IPS-15b (cell line): ENCODE results near the gene CEBPE.
"Not testable (repeated sequence)": the region's sequence is repeated elsewhere in the genome, so short reads cannot be mapped to it uniquely, and the experiment has no call there.

Experiments
- H3K27me3 ChIP-seq: one replicate; pipeline ENCODE4 v1.6.1; 2013; ENCODE audit warnings: low read length; ENCODE audit not compliant: control insufficient read depth, insufficient read depth
- H3K36me3 ChIP-seq: one replicate; pipeline ENCODE4 v1.6.1; 2013; ENCODE audit warnings: low read length; ENCODE audit not compliant: control insufficient read depth, insufficient read depth
- H3K4me1 ChIP-seq: one replicate; pipeline ENCODE4 v1.6.1; 2013; ENCODE audit warnings: mild to moderate bottlenecking, low read length; ENCODE audit not compliant: control insufficient read depth, insufficient read depth
- H3K4me3 ChIP-seq: one replicate; pipeline ENCODE4 v1.5.1; 2013; ENCODE audit warnings: low read depth, low read length
- H3K9ac ChIP-seq: one replicate; pipeline ENCODE4 v1.6.1; 2013; ENCODE audit warnings: low read depth, mild to moderate bottlenecking, low read length
- H3K9me3 ChIP-seq: one replicate; pipeline ENCODE4 v1.6.1; 2013; ENCODE audit warnings: mild to moderate bottlenecking, low read length; ENCODE audit not compliant: control insufficient read depth, insufficient read depth

CEBPE gene

DNA sequence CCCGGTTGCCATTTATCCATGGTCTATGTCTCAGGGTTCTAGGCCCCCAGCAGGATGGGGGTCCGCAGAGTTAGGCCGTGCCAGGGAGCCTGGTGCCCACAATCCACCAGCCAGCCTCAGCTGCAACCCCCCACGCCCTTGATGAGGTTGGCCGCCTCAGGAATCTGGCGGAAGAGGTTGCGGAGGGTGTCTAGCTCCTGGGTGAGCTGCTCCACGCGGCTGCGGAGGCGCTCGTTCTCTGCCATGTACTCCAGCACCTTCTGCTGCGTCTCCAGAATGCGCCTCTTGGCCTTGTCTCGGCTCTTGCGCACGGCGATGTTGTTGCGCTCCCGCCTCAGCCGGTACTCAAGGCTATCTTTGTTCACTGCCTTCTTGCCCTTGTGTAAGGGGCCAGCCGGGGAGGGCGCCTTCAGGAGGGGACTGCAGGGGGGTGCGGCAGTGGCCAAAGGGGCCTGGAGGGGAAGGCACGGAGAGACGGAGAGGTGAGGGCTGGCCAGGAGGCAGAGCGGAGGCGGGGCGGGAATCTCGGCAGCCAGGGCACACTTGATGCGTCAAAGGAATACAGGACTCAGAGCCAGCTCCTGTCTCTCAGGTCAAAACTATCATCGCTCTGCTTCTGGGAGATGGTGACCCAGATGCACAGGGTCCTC lies 1.6 kb downstream of the CEBPE start:
- Histone ChIP-seq H3K9ac (no peak overlapping the region), H3K4me1 (peaks cover 29% of the 10 kb centered on the region), H3K27me3 (peaks cover 8% of the 10 kb centered on the region), H3K4me3 (no peak overlapping the region), H3K36me3 (no peaks in the 10 kb centered on the region), H3K9me3 (no peaks in the 10 kb centered on the region)

DNA sequence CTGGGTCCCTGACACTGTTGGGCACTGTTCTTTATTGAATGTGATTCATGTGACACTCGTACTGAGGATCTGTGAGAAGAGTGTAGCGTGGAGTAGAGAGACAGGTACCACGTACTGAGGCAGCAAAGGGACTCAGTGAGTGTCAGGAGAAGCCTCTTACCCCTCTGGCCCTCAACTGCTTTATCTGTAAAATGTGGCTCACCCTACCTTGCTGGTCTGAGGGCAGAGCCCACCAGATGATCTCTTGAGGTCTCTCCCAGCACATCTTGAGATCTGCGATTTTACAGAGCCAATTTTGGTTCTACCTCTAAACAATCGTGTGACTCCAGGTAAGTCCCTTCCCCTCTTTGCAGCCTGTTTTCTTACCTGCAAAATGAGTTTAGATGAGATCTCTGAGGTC lies 3.1 kb downstream of the CEBPE start:
- H3K36me3 ChIP-seq, result no peaks in the 10 kb centered on the region
- H3K4me3 ChIP-seq, result no peak overlapping the region
- peaks cover 21% of the 10 kb centered on the region for H3K4me1 ChIP-seq
- no peaks in the 10 kb centered on the region for H3K9me3 ChIP-seq
- H3K27me3 ChIP-seq, result peaks cover 19% of the 10 kb centered on the region
- H3K9ac ChIP-seq, result no peak overlapping the region

DNA sequence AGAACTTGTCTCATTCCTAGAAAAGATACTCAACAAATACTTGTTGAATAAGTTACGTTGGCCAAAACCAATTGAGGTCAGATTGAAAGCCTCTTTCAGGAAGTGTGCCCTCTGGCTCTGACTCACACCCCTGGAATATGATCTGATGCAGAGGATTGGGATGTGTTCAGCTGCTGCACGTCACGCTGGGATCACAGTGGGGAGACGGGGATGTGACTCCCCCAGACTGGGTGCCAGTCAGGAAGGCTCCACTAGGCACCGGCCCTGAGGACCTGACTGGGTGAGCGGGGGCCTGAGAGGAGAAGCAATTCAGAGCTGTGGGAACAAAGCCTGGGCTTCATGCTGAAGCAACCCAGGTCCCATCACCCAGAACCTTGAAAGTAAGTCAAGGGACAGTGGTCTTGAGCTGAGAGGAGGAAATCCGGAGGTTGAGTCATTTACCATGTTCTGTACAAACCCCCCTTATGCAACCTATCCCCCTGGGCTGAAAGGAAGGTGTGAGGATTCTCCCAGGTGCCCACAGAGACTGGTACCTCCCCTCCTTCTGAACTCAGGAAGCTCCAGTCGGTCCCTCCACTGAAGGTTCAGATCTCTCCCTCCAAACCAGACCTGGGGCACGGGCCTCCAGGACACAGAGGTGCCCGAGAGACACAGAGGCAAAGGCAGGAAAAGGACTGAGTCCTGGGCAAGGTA lies 3.9 kb downstream of the CEBPE start:
- no peaks in the 10 kb centered on the region for H3K9me3 ChIP-seq
- no peak overlapping the region for H3K9ac ChIP-seq
- no peak overlapping the region for H3K4me3 ChIP-seq
- H3K27me3 ChIP-seq, result peaks cover 24% of the 10 kb centered on the region
- H3K4me1 ChIP-seq, result peaks cover 17% of the 10 kb centered on the region
- H3K36me3 ChIP-seq, result no peaks in the 10 kb centered on the region

DNA sequence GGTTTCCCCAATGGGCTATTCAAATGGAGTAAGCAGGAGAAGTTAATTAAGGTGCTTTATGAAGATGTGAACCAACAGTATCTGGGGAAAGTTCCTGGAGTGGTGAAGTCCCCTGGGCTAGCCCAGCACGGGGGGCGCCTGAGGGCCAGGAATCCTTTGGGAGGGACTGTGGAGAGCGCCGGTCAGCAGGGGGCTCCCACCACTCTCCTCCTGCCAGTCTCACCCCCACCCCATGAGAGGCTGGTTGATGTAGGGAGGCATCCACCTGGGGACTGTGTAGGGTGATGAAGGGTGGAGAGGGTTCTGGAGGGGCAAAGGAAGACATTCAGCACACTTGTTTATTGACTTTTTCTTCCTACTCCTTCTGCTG lies 4.4 kb downstream of the CEBPE start:
- peaks cover 27% of the 10 kb centered on the region for H3K27me3 ChIP-seq
- H3K9me3 ChIP-seq, result no peaks in the 10 kb centered on the region
- no peak overlapping the region for H3K9ac ChIP-seq
- peaks cover 12% of the 10 kb centered on the region for H3K4me1 ChIP-seq
- H3K4me3 ChIP-seq, result no peak overlapping the region
- H3K36me3 ChIP-seq, result no peaks in the 10 kb centered on the region

DNA sequence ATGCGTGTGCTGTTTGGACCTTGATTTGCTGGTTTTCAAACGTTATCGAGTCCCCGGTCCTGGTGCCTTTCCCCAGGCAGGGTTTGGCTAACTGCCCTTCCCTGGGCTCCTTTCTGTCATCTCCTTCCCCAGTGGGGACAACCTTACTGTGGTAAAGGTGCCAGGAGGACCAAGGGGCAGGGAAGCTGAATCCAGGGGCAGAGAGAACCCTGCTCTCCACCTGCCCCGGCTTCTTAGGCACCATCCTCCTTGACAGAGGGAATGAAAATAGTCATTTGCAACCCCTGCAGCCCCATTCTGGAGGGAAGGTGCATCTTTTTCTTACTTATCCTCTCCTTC lies 5.0 kb downstream of the CEBPE start:
- Histone ChIP-seq H3K9ac (no peak overlapping the region), H3K27me3 (peaks cover 27% of the 10 kb centered on the region), H3K4me1 (peaks cover 12% of the 10 kb centered on the region), H3K9me3 (no peaks in the 10 kb centered on the region), H3K4me3 (no peak overlapping the region), H3K36me3 (no peaks in the 10 kb centered on the region)

DNA sequence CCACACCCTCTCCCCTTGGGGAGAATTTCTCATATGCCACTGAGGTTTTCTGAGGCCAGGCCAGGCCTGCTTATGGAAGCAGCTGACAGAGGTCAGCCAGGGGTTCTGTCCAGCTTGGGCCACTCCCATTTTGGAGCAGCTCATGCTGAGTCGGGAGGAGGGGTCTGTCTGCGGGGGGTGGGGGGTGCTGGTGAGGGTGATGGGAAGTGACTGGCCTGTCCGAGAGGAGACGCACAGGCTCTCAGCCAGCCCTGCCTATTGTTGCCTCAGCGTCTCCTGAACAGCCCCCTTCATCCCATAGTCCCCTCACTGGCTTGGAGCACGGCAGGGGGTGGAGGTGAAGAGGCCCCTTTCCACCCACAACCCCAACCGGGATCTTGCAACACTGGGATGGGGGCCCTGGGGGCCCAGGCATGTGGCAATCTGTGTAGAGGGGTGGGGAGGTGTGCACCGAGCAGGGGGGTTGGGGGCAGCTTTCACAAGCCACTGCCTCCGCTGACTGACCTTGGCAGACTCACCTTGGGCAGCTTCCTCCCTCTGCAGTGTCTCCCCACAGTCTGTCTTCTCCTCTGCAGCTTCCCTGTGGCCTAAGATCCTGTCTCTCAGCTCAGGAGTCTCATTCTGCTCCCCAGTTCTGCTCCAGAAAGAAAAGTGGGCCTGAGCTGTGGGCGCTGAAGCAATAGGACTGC lies 5.5 kb downstream of the CEBPE start:
- peaks cover 12% of the 10 kb centered on the region for H3K4me1 ChIP-seq
- no peaks in the 10 kb centered on the region for H3K36me3 ChIP-seq
- H3K9ac ChIP-seq, result no peak overlapping the region
- no peak overlapping the region for H3K4me3 ChIP-seq
- no peaks in the 10 kb centered on the region for H3K9me3 ChIP-seq
- H3K27me3 ChIP-seq, result peaks cover 27% of the 10 kb centered on the region

DNA sequence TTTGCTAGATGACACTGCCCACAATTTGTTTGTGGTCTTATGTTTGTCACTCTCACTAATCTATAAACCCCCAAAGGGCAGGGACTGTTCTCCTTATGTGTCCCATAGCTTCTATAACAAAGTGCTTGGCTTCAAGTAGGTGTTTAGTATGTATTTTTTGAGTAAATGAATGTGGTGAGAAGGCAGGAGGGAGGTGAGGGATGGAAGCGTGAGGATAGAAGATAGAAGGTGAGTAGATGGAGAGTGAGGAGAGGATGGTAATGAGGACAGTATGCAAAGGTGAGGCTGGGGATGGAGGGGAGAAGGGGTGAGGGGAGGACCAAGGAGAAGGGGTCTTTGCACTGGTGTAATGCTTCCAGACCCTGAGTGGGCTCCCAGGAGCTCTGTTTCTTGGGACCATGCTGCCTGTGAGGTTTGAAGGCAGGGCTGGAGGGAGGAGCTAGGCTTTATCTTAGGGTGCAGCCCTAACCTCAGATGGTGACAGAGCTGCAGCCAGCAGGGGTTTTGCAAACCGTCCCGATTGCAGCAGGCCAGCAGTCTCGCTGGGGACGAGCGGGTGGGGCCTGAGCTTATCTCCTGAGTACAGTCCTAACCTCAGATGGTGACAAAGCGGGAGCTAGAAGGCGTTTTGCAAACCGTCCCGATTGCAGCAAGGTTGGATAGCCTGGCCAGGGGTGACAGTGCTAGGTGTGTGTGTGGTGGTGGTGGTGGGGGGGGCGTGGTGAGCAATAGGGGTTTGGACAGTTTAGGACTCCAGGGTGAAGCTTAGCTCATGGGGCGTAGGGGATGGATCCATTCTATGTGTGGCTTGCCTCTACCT lies 6.5 kb downstream of the CEBPE start:
- Histone ChIP-seq H3K4me1 (peaks cover 12% of the 10 kb centered on the region), H3K27me3 (peaks cover 27% of the 10 kb centered on the region), H3K9me3 (no peaks in the 10 kb centered on the region), H3K36me3 (no peaks in the 10 kb centered on the region), H3K9ac (no peak overlapping the region), H3K4me3 (no peak overlapping the region)

DNA sequence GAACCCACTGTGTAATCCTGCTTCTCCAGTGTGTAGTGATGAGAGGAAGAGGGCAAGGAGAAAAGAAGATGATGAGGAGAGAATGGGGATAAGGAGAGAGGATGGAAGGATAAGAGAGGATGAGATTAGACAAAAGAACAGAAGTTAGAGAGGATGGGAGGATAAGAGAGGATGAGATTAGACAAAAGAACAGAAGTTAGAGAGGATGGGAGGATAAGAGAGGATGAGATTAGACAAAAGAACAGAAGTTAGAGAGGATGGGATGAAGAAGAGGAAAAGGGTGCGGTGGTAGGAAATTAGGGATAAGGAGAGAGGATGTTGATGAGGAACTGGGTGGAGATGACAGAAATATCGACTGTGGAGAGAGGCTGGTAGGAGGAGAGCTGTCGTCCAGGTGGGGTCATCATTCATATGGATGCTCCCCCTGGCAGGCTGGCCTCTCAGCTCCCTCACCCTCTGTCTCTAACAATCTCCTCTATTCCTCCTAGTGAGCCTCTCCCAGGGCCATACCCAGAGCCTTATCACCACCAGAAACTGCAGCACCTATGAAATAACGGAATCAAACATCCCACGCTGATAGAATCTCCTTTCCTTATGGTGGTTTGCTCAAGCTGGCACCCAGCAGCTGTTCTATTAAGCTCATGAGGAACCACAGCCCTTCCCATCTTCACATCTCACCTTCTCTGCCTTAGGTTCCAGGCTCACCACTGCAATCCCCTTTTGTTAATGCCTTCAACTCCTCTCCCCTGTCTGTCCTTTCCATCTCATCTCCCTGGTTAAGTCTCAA lies 8.3 kb downstream of the CEBPE start:
- no peak overlapping the region for H3K4me3 ChIP-seq
- H3K9ac ChIP-seq, result no peak overlapping the region
- H3K4me1 ChIP-seq, result peaks cover 12% of the 10 kb centered on the region
- no peaks in the 10 kb centered on the region for H3K36me3 ChIP-seq
- no peaks in the 10 kb centered on the region for H3K9me3 ChIP-seq
- H3K27me3 ChIP-seq, result peaks cover 27% of the 10 kb centered on the region

DNA sequence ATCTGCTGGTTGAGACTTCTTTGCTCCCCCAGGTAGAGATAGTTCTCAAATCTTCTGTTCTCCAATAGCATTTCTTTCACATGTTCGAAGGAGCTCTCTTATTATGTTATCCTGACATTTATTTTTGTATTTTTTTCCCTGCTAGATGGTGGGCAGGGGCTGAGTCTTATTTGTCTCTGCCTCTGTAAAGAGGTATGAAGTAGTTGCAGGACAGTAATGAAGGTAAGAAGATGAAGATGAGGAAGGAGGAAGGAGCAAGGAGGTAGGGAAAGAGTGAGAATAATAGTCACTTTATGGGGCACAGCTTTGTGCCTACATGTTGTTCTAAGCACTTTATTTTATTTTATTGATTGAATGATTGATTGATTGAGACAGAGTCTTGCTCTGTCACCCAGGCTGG lies 9.3 kb downstream of the CEBPE start:
- Histone ChIP-seq H3K27me3 (peaks cover 24% of the 10 kb centered on the region), H3K9me3 (no peaks in the 10 kb centered on the region), H3K9ac (no peak overlapping the region), H3K4me1 (peaks cover 18% of the 10 kb centered on the region), H3K4me3 (no peak overlapping the region), H3K36me3 (no peaks in the 10 kb centered on the region)

DNA sequence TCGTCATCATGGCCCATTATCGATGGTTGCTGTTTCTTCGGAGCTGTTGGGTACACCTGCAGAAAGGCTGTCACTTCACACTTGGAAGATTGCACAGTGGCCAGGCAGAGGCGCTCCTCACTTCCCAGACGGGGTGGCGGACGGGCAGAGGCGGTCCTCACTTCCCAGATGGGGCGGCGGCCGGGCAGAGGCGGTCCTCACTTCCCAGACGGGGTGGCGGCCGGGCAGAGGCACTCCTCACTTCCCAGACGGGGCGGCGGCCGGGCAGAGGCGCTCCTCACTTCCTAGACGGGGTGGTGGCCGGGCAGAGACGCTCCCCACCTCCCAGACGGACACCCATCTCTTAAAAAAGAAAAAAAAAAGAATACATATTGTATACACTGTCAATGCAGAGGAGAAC lies 10.9 kb downstream of the CEBPE start:
- not testable (repeated sequence) for H3K4me3 ChIP-seq, H3K36me3 ChIP-seq, H3K9ac ChIP-seq, H3K9me3 ChIP-seq
- Histone ChIP-seq H3K4me1 (peaks cover 14% of the 10 kb centered on the region), H3K27me3 (peaks cover 29% of the 10 kb centered on the region)

DNA sequence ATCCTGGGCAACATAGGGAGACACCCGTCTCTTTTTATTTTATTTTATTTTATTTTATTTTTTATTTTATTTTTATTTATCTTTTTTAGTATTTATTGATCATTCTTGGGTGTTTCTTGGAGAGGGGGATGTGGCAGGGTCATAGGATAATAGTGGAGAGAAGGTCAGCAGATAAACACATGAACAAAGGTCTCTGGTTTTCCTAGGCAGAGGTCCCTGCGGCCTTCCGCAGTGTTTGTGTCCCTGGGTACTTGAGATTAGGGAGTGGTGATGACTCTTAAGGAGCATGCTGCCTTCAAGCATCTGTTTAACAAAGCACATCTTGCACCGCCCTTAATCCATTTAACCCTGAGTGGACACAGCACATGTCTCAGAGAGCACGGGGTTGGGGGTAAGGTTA lies 11.4 kb downstream of the CEBPE start:
- not testable (repeated sequence) for H3K9ac ChIP-seq, H3K4me3 ChIP-seq, H3K36me3 ChIP-seq, H3K9me3 ChIP-seq
- Histone ChIP-seq H3K27me3 (peaks cover 27% of the 10 kb centered on the region), H3K4me1 (peaks cover 14% of the 10 kb centered on the region)
